HepG2 (cell line): ENCODE results near the gene RNF40. TPM values are rescaled to one million over a fixed set of nuclear protein-coding genes. Genes with fewer than 3 reads are reported as not detected.
A peak's percentile ranks its signal among the peaks of the same experiment; 100 is the strongest.

ENCODE experiments used
- AKAP8 ChIP-seq: sonication (generic); formaldehyde crosslinking; IDR thresholded peaks from 2 replicates; pipeline ENCODE4 v1.5.1; 2020; ENCODE audit warnings: mild to moderate bottlenecking, missing genetic modification reagents
- DMAP1 ChIP-seq: IDR thresholded peaks from 2 replicates; pipeline ENCODE4 v1.6.1; 2016
- DPF2 ChIP-seq: sonication (generic); formaldehyde crosslinking; IDR thresholded peaks from 2 replicates; pipeline ENCODE4 v1.4.0; 2020; ENCODE audit warnings: mild to moderate bottlenecking, low read depth, missing genetic modification reagents, borderline replicate concordance
- GABPA ChIP-seq, 2 experiments: IDR thresholded peaks; 2 replicates each; pipeline ENCODE4 v1.6.1; 2011 to 2016; ENCODE audit warnings: low read depth in 2 of 2, low read length in 1 of 2, missing biosample characterization in 1 of 2, missing genetic modification characterization in 1 of 2
- MAFK ChIP-seq, 2 experiments: IDR thresholded peaks in 1 of 2; conservative IDR thresholded peaks in 1 of 2; 2 replicates each; pipeline ENCODE4 v1.6.1; 2011; ENCODE audit warnings: improper control_type of control experiment in 2 of 2, low read length in 2 of 2
- MTF2 ChIP-seq: sonication (generic); formaldehyde crosslinking; IDR thresholded peaks from 2 replicates; pipeline ENCODE4 v1.5.0; 2020; ENCODE audit warnings: missing genetic modification reagents, borderline replicate concordance
- NFYB ChIP-seq: sonication (generic); formaldehyde crosslinking; IDR thresholded peaks from 2 replicates; pipeline ENCODE4 v1.4.0; 2020; ENCODE audit warnings: missing genetic modification reagents
- PAWR ChIP-seq: sonication (generic); formaldehyde crosslinking; IDR thresholded peaks from 2 replicates; pipeline ENCODE4 v1.4.0; 2020; ENCODE audit warnings: missing genetic modification reagents, mild to moderate bottlenecking, borderline replicate concordance
- PHF5A ChIP-seq: IDR thresholded peaks from one replicate; pipeline ENCODE4 v1.6.1; 2018; ENCODE audit warnings: low read depth, missing genetic modification reagents; ENCODE audit not compliant: unreplicated experiment
- SRY ChIP-seq: sonication (generic); formaldehyde crosslinking; IDR thresholded peaks from 2 replicates; pipeline ENCODE4 v1.8.0; 2022; ENCODE audit warnings: mild to moderate bottlenecking, missing genetic modification reagents
- TIGD3 ChIP-seq: sonication (generic); formaldehyde crosslinking; IDR thresholded peaks from 2 replicates; pipeline ENCODE4 v1.5.1; 2020; ENCODE audit warnings: mild to moderate bottlenecking, missing genetic modification reagents, borderline replicate concordance
- ZFX ChIP-seq: sonication (generic); formaldehyde crosslinking; IDR thresholded peaks from 2 replicates; pipeline ENCODE4 v1.4.0; 2020; ENCODE audit warnings: mild to moderate bottlenecking, low read depth, missing genetic modification reagents, moderate library complexity
- ZIK1 ChIP-seq: sonication (generic); formaldehyde crosslinking; IDR thresholded peaks from 2 replicates; pipeline ENCODE4 v1.5.0; 2020; ENCODE audit warnings: mild to moderate bottlenecking, low read depth, missing genetic modification reagents, borderline replicate concordance
- ZNF20 ChIP-seq: sonication (generic); formaldehyde crosslinking; IDR thresholded peaks from 2 replicates; pipeline ENCODE4 v1.4.0; 2020; ENCODE audit warnings: mild to moderate bottlenecking, moderate library complexity, missing genetic modification reagents
- ZNF207 ChIP-seq: fragments of 450-650 bp; IDR thresholded peaks from 2 replicates; pipeline ENCODE4 v1.6.1; 2016; ENCODE audit warnings: antibody characterized with exemption, borderline replicate concordance
- ZNF550 ChIP-seq: sonication (generic); formaldehyde crosslinking; IDR thresholded peaks from 2 replicates; pipeline ENCODE4 v1.4.0; 2020; ENCODE audit warnings: mild to moderate bottlenecking, missing genetic modification reagents, borderline replicate concordance
- ZNF660 ChIP-seq: sonication (generic); formaldehyde crosslinking; IDR thresholded peaks from 2 replicates; pipeline ENCODE4 v1.5.1; 2020; ENCODE audit warnings: mild to moderate bottlenecking, low read depth, missing genetic modification reagents, borderline replicate concordance
- polyA plus RNA-seq, 8 experiments: library from polyadenylated mRNA; depleted of rRNA in 3 of 8; stranded (reverse) in 7 of 8; unstranded in 1 of 8; fragments of >200 nt; fragmentation: Illumina TruSeq in 4 of 8; extraction: Trizol in 4 of 8; gene quantifications; 2 replicates each; pipeline versions ENCODE4 v1.2.1 to v1.2.3, GENCODE V29; 2011 to 2016; ENCODE audit warnings: low read depth in 4 of 8, missing spikeins in 1 of 8, mixed read lengths in 1 of 8; ENCODE audit not compliant: insufficient read depth in 1 of 8
- total RNA-seq, 5 experiments: library from RNA; depleted of rRNA; stranded (reverse); fragments of >200 nt; fragmentation: Illumina TruSeq; extraction: Trizol; gene quantifications; 2 replicates each; pipeline ENCODE4 v1.2.3, GENCODE V29; 2016; ENCODE audit warnings: low read depth in 1 of 5
- TF ChIP-seq, protein P1 (sequence below): sonication (generic); formaldehyde crosslinking; conservative IDR thresholded peaks from 2 replicates; pipeline ENCODE4 v1.8.0; 2022; ENCODE audit warnings: missing genetic modification reagents
- TF ChIP-seq, protein P2 (sequence below): sonication (generic); formaldehyde crosslinking; IDR thresholded peaks from 2 replicates; pipeline ENCODE4 v1.4.0; 2020; ENCODE audit warnings: missing genetic modification reagents

Gene RNF40
- total and polyA plus RNA-seq, 2 of the 13 experiments (the other 11 are each of a cell fraction or from before 2014, with no cell fraction given), result 84.0 to 85.6 TPM

DNA sequence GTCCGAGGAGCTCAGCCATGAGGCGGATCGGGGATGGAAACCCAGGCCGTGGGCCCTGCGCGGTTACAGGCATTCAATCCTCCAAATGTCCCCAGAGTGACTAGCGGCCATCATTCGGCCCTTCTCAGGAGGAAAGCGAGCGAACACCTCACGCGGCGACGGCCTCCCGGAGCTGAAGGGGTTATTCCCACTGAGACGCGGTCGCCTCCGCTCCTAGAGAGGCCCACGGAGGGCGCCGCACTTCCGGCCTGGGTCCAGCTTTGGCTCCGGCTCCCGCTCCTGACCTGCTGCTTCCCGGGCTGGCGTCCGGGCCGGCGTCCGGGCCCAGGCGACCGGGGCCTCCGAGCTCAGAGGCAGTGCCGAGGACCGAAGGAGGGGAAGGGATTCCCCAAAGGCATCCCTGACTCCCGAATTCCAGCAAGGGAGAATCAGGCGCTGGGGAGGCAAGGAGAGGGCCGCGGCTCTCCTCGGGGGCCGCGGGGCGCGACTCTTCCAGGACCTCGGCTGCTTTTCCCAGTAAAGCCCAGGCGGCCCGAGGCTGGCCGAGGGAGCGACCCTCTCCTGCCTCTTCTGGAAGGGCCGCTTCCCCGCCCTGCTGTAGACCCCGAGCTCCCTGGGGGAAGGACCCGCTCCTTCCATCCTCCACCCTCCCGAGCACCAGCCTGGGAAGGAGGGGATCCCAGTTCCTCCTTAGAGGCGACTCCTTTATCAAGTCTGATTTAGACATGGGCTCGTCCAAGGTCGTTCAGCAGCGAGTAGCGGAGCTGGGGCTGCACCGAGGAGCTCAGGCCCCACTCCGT is 43.4 kb downstream of the RNF40 start (continued):
- TF ChIP-seq TIGD3 (CRISPR knock-in tag) (0 out of 2 replicates have a peak, but pooled peaks have one; percentile 73), AKAP8 (CRISPR knock-in tag) (peak; percentile 64; the same call in 1 of the 2 replicates), MAFK (conservative IDR thresholded peaks at IDR 0.05 in 1 of 2, IDR thresholded peaks at IDR 0.05 in 1 of 2; ENCODE audit: low read length in 2 of 2) (no peak), ZNF660 (CRISPR knock-in tag) (no peak), ZNF550 (CRISPR knock-in tag) (peak; percentile 89; the same call in 1 of the 2 replicates), ZFX (CRISPR knock-in tag) (peak; percentile 98), ZNF20 (CRISPR knock-in tag) (peak; percentile 57; the same call in 1 of the 2 replicates), PHF5A (CRISPR knock-in tag) (peak; percentile 64), SRY (CRISPR knock-in tag) (peak; percentile 51), DPF2 (CRISPR knock-in tag) (peak; percentile 47; the same call in 1 of the 2 replicates), ZIK1 (CRISPR knock-in tag) (peak; percentile 79; the same call in 1 of the 2 replicates), DMAP1 (CRISPR knock-in tag) (peak; percentile 96), ZNF207 (no peak), GABPA (IDR thresholded peaks at IDR 0.05; ENCODE audit: low read depth, low read length) (peak; percentile 89), GABPA (CRISPR knock-in tag; IDR thresholded peaks at IDR 0.05; ENCODE audit: low read depth) (peak; percentile 95), NFYB (peak; percentile 51; the same call in 1 of the 2 replicates), PAWR (peak; percentile 97; the same call in 1 of the 2 replicates), MTF2 (CRISPR knock-in tag) (0 out of 2 replicates have a peak, but pooled peaks have one; percentile 25)
- TF ChIP-seq, protein P1, sequence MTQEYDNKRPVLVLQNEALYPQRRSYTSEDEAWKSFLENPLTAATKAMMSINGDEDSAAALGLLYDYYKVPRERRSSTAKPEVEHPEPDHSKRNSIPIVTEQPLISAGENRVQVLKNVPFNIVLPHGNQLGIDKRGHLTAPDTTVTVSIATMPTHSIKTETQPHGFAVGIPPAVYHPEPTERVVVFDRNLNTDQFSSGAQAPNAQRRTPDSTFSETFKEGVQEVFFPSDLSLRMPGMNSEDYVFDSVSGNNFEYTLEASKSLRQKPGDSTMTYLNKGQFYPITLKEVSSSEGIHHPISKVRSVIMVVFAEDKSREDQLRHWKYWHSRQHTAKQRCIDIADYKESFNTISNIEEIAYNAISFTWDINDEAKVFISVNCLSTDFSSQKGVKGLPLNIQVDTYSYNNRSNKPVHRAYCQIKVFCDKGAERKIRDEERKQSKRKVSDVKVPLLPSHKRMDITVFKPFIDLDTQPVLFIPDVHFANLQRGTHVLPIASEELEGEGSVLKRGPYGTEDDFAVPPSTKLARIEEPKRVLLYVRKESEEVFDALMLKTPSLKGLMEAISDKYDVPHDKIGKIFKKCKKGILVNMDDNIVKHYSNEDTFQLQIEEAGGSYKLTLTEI (CRISPR knock-in tag), result no peak
- TF ChIP-seq, protein P2, sequence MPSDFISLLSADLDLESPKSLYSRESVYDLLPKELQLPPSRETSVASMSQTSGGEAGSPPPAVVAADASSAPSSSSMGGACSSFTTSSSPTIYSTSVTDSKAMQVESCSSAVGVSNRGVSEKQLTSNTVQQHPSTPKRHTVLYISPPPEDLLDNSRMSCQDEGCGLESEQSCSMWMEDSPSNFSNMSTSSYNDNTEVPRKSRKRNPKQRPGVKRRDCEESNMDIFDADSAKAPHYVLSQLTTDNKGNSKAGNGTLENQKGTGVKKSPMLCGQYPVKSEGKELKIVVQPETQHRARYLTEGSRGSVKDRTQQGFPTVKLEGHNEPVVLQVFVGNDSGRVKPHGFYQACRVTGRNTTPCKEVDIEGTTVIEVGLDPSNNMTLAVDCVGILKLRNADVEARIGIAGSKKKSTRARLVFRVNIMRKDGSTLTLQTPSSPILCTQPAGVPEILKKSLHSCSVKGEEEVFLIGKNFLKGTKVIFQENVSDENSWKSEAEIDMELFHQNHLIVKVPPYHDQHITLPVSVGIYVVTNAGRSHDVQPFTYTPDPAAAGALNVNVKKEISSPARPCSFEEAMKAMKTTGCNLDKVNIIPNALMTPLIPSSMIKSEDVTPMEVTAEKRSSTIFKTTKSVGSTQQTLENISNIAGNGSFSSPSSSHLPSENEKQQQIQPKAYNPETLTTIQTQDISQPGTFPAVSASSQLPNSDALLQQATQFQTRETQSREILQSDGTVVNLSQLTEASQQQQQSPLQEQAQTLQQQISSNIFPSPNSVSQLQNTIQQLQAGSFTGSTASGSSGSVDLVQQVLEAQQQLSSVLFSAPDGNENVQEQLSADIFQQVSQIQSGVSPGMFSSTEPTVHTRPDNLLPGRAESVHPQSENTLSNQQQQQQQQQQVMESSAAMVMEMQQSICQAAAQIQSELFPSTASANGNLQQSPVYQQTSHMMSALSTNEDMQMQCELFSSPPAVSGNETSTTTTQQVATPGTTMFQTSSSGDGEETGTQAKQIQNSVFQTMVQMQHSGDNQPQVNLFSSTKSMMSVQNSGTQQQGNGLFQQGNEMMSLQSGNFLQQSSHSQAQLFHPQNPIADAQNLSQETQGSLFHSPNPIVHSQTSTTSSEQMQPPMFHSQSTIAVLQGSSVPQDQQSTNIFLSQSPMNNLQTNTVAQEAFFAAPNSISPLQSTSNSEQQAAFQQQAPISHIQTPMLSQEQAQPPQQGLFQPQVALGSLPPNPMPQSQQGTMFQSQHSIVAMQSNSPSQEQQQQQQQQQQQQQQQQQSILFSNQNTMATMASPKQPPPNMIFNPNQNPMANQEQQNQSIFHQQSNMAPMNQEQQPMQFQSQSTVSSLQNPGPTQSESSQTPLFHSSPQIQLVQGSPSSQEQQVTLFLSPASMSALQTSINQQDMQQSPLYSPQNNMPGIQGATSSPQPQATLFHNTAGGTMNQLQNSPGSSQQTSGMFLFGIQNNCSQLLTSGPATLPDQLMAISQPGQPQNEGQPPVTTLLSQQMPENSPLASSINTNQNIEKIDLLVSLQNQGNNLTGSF (CRISPR knock-in tag), result peak; percentile 86
